ENCODE data around the gene EMC10.
"Not testable (repeated sequence)": the region's sequence is repeated elsewhere in the genome, so short reads cannot be mapped to it uniquely, and the experiment has no call there.

EMC10 gene

GRCh38 chr19:50517704-50518075 is 41.4 kb downstream of the EMC10 start:
- DNase-seq = no peak

GRCh38 chr19:50518091-50519005 is 42.0 kb downstream of the EMC10 start:
- DNase-seq = no peak

- no peak for DNase-seq
Observed at GRCh38 chr19:50519006-50519575, 42.8 kb downstream of the EMC10 start.

- DNase-seq = no peak
Observed at GRCh38 chr19:50520822-50521465, 44.6 kb downstream of the EMC10 start.

GRCh38 chr19:50522881-50523280 is 46.6 kb downstream of the EMC10 start:
- no peak for DNase-seq

- DNase-seq = not testable (repeated sequence)
Observed at GRCh38 chr19:50528052-50528451, 51.7 kb downstream of the EMC10 start.

GRCh38 chr19:50531171-50531612 is 54.9 kb downstream of the EMC10 start:
- no peak for DNase-seq

GRCh38 chr19:50532952-50533351 is 56.6 kb downstream of the EMC10 start:
- DNase-seq = no peak

- no peak for DNase-seq
Observed at GRCh38 chr19:50534478-50534877, 58.2 kb downstream of the EMC10 start.

GRCh38 chr19:50535672-50536187 is 59.4 kb downstream of the EMC10 start:
- no peak for DNase-seq

- no peak for DNase-seq
Observed at GRCh38 chr19:50536662-50537305, 60.5 kb downstream of the EMC10 start.

- no peak for DNase-seq
Observed at GRCh38 chr19:50537306-50537685, 61.0 kb downstream of the EMC10 start.

- DNase-seq = peak; percentile 17
Observed at GRCh38 chr19:50537769-50538230, 61.5 kb downstream of the EMC10 start.

All from KG1 (cell line).